ENCODE measurements around the gene KATNB1. TPM values are rescaled to one million over a fixed set of nuclear protein-coding genes. Genes with fewer than 3 reads are reported as not detected.

Gene KATNB1
- total RNA-seq, 1 donor from 2014 or later = 12.9 TPM

GRCh38 chr16:57785924-57786323 is 50.4 kb downstream of the KATNB1 start:
- Histone ChIP-seq H3K4me3 (ENCODE audit: low read depth, low read length) (no peak overlapping the region), H3K36me3 (ENCODE audit: control insufficient read depth, insufficient read depth, low read length) (peaks cover 25% of the 10 kb centered on the region), H3K27me3 (ENCODE audit: control insufficient read depth, insufficient read depth, low read length) (no peaks in the 10 kb centered on the region)
- FAIRE-seq (no peak), DNase-seq (ENCODE audit: low read depth) (no peak)
- no peak for TF ChIP-seq CTCF (IDR thresholded peaks at IDR 0.05; ENCODE audit: insufficient read depth, low read length, severe bottlenecking)

GRCh38 chr16:57786632-57787518 is 51.3 kb downstream of the KATNB1 start:
- Histone ChIP-seq H3K36me3 (ENCODE audit: control insufficient read depth, insufficient read depth, low read length) (peaks cover 31% of the 10 kb centered on the region), H3K27me3 (ENCODE audit: control insufficient read depth, insufficient read depth, low read length) (no peaks in the 10 kb centered on the region), H3K4me3 (ENCODE audit: low read depth, low read length) (no peak overlapping the region)
- no peak for DNase-seq (ENCODE audit: low read depth)
- FAIRE-seq = no peak
- no peak for TF ChIP-seq CTCF (IDR thresholded peaks at IDR 0.05; ENCODE audit: insufficient read depth, low read length, severe bottlenecking)

GRCh38 chr16:57787519-57787905 is 51.9 kb downstream of the KATNB1 start:
- no peaks in the 10 kb centered on the region for H3K27me3 ChIP-seq (ENCODE audit: control insufficient read depth, insufficient read depth, low read length)
- H3K36me3 ChIP-seq (ENCODE audit: control insufficient read depth, insufficient read depth, low read length) = peaks cover 32% of the 10 kb centered on the region
- H3K4me3 ChIP-seq (ENCODE audit: low read depth, low read length) = no peak overlapping the region
- no peak for DNase-seq (ENCODE audit: low read depth)
- no peak for TF ChIP-seq CTCF (IDR thresholded peaks at IDR 0.05; ENCODE audit: insufficient read depth, low read length, severe bottlenecking)
- FAIRE-seq = no peak

- no peak for TF ChIP-seq CTCF (IDR thresholded peaks at IDR 0.05; ENCODE audit: insufficient read depth, low read length, severe bottlenecking)
- Histone ChIP-seq H3K4me3 (ENCODE audit: low read depth, low read length) (no peak overlapping the region), H3K36me3 (ENCODE audit: control insufficient read depth, insufficient read depth, low read length) (peaks cover 32% of the 10 kb centered on the region), H3K27me3 (ENCODE audit: control insufficient read depth, insufficient read depth, low read length) (no peaks in the 10 kb centered on the region)
- DNase-seq (ENCODE audit: low read depth) (no peak), FAIRE-seq (no peak)
These were observed 52.8 kb downstream of the KATNB1 start for GRCh38 chr16:57788252-57788841.

GRCh38 chr16:57788951-57789350 is 53.4 kb downstream of the KATNB1 start:
- H3K27me3 ChIP-seq (ENCODE audit: control insufficient read depth, insufficient read depth, low read length) = no peaks in the 10 kb centered on the region
- FAIRE-seq = no peak

More at GRCh38 chr16:57788951-57789350, 53.4 kb downstream of the KATNB1 start:
- peaks cover 30% of the 10 kb centered on the region for H3K36me3 ChIP-seq (ENCODE audit: control insufficient read depth, insufficient read depth, low read length)
- no peak for TF ChIP-seq CTCF (IDR thresholded peaks at IDR 0.05; ENCODE audit: insufficient read depth, low read length, severe bottlenecking)
- H3K4me3 ChIP-seq (ENCODE audit: low read depth, low read length) = no peak overlapping the region
- DNase-seq (ENCODE audit: low read depth) = no peak
